NK-92 treated with Interleukin-12 subunit alpha and Interleukin-12 subunit beta, amount 100 ng/mL, for 24 hours (cell line): Measurements from ENCODE around the gene CORIN.
A peak's percentile ranks its signal among the peaks of the same experiment; 100 is the strongest.

Source experiments
- DNase-seq: peaks from one replicate; lab custom pipeline; 2025; lab: John Stamatoyannopoulos, UW

Gene CORIN

DNA sequence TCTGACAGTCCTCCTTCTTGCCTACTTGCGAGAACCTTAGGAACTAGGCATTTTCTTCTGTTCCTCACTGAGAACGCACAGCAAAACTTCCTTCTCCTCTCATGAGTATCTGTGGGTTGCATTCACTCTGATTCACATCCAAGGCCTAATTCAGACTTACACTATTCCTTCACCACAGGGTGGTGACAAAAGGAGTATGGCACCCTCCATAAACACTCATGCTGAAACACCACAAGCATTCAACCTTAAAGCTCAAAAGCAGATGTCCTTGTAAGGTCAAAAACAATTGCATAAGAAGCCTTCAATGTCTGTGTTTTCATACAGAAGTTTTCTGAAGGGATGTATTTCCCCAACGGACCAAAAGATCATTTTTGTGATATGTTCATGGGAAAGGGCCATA, 147.3 kb downstream of the CORIN start:
- no peak for DNase-seq

DNA sequence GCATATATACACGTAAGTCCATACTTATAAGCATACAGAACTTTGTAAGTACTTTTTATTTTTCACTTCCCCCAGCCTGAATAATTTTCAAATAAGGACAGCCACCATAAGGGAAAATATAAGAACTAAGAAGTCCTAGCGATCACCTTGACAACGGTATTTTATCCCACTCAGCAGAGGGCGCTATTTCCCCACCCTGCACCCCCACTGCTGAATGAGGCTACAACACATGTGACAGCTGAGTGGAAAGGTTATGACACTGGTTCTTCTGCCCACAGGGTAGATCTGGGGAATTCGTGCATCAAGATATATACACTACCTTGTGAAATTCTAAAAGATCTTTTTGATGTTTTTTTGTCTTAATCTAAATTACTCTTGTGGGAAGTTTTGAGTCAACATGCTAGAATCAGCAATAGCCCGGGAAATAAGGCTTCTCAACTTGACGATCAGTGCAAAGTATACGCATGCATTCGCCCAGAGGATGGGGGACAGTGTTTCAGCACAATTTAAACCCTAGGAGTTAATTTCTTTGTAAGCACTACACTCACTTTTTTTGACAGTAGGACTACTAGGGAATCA, 151.5 kb downstream of the CORIN start:
- peak; percentile 9 for DNase-seq

DNA sequence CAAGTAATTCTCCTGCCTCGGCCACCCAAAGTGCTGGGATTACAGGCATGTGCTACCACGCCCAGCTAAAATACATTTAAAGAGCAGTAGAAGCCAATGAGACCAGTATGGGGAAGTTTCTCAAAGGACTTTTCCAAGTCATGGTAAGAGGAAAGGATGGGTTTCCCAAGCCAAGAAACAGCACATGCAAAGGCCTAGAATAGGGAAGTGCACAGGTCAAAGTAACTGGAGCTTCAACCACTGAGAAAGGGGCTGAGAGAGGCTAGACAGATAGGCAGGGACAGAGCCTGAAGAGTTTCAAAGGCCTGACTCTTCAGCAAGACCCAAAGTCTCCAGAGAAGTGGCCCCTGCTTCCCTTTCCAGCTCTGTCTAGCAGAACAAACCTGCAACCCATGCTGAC, 162.1 kb downstream of the CORIN start:
- no peak for DNase-seq

DNA sequence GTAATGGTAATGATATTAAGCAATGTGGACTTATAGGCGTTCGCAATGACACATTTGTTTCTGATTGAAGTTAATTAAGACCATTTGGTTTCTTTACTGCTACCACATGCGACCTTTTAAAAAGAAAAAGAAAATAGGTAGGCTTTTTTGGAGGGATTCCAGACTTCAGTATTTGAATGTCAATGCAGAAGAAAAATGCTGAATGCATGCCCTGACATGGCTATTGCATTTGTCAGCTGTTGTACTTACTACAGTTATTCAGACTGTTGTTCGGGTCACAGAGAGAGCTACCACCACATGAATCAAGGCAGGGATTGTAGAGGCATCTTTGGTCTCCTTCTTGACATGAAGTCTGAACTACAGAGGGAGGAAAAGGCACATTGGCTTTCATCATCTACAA, 163.7 kb downstream of the CORIN start:
- no peak for DNase-seq

DNA sequence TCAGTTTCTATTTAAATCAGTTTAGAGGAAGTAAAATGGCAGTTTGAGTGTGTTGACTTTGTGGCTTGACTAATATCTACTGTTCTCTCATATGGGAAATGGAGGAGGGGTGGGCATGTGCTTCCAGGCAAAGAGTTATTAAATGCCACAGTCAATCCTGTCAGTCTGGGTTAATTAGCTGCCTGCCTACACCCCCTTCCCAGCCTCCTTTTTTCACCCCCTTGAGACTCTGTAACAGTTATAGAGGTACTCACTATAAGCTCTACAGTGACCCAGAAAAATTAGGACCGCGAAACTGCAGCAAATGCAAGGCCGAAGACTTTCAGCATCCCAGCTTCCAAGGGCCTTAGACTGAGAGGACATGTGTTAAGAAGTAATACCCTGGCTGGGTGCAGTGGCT, 165.2 kb downstream of the CORIN start:
- DNase-seq: no peak

DNA sequence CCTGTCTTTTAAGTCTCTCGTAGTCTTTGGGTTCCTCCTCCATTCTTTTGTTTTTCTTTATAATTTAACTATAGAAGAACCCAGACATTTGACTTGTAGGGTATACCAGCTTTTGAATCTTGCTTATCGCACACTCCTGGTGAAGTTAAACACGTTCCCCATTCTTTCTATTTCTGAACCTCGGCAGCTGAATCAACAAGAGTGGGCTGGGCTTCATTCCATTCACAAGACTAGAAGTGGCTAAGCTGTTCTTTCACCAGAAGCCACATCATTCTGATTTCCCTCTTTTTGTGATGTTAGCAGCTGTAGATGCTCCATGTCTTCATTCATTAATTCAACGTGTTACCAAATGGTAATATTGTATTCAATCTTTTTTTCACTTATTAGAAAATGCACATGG, 167.9 kb downstream of the CORIN start:
- no peak for DNase-seq

DNA sequence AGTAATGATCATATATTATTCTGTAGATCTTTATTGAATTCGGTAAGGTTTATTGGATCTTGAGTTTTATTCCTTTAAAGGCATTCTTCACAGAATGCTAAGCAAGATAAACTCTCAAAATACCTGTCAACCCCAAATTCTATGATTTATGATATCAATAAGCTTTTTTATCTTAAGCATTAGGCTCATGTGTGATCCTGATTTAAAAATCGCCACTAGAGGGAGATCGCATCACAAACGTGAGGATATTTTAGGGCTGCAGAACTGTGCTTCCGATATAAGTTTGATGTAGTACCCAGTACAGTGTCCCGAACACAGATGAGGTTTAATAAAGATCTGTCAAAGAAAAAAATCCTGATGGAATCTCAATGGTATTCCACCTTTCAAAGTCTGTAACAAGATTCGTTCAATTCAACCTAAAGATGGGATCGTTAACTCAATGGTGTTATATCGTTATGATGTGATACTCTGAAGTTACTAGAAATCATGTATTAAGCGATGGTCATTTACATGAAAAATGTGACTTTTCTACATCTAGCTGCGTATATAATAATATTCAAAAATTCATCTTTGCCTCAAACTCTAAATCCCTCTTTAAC, 169.0 kb downstream of the CORIN start:
- no peak for DNase-seq

DNA sequence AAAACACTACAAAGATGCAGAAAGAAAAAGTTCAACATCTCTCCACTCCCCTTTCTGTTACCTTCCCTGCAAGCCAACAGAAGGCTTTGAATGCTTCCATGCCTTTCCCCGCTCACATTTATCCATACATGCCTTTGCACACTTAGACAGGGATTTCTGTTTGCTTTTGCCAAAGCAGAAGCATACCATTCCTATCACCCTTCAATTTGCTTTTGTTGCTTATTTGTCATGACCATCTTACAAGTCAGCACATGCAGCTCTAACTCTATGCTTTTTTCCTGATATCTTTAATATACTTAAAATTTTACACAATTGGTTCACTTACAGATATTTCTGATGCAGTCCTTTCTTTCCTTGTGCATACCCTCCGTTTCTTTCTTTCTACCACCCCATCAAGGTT, 169.6 kb downstream of the CORIN start:
- no peak for DNase-seq

DNA sequence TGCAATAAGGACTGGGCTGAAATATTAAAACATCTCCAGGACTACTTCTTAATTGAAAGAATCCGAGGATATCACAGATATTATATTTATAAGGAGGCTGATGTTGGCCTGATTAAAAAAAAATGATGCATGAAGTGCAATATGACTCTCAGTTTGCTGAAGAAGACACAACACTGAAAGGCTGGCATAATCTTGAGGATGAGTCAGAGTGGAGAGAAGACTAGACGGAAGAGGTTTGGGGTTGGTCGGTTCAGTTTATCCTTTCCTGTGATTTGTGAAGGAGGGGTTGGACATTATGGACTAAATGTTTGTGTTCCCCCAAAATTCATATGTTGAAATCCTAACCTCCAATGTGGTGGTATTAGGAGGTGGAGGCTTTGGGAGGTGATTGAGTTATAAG, 170.3 kb downstream of the CORIN start:
- no peak for DNase-seq

DNA sequence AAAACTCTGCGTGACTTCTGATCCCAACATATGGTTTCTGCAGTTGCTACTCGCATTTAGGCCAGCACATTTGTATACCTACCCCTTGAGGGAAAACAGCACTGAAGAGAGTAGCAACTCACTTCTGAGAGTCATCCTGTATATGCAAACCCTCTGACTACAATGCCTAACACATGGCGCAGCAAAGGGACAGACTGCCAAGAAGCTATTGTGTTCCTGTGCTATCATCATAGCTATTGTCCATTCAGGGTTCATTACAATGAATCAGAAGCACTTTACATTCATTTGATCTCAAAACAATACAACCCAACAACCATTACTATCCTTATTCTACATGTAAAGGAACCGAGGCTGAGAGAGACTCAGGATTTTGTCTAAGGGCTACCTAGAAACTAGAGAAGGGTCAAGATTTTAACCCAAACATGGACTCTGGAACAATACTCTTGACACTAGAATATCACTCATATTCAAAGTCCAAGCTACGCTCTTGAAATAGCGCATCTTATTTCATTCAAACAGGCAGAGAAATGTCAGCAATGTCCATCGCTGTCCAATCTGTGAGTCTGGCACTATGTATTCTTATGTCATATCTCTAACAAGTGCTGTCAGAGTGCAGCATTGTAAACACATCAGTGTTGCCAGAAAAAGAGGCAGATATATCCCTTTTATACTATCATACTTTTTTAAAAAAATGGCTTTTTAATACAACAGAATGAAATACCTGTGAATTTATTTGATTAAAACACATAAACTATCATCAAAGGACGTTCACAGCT, 173.6 kb downstream of the CORIN start:
- no peak for DNase-seq

DNA sequence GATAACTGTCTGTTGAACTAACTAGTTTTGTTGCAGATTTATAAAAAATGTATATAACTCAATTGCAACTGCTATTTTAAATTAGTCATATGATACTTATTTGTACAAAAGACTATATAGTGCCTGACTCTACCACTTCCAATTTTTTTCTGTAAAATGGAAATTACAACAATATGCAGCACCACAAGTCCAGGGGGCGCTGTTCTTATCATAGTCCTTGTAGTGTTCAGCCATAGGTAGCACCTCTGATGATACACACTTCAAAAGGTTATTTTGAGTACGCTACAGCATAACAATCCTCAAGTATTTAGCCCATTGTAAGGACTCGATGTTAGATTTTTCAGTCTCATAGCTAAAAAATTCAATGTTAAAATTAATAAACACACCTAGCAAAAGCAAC, 174.9 kb downstream of the CORIN start:
- DNase-seq: no peak

DNA sequence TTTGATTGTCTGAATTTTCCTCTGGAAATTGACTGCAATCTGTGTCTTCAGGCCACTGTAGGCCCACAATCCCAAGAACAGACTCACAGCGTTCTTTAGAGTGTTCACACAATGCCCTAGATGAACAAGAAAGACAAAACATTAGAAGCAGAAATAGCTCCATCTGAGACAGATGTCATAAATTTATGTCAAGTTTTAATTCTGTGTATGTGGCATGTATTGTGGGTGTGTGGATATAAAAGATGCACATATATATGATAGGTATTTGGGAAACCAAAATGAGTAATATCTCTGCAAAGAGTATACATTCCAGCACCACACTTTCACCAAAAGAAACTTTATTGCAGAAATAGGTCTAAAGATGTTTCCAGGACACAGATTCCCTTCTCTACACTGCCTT, 176.1 kb downstream of the CORIN start:
- DNase-seq: no peak

DNA sequence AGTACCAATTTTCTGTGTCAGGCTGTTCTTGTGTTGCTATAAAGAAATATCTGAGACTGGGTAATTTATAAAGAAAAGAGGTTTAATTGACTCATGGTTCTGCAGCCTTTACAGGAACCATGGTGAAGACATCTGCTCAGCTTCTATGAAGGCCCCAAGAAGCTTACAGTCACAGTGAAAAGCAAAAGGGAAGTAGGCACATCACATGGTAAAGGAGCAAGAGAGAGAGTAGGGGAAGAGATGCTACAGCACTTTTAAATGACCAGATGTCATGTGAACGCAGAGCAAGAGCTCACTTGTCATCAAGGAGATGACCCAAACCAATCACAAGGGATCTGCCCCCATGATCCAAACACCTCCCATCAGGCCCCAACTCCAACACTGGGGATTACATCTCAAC, 178.5 kb downstream of the CORIN start:
- no peak for DNase-seq

DNA sequence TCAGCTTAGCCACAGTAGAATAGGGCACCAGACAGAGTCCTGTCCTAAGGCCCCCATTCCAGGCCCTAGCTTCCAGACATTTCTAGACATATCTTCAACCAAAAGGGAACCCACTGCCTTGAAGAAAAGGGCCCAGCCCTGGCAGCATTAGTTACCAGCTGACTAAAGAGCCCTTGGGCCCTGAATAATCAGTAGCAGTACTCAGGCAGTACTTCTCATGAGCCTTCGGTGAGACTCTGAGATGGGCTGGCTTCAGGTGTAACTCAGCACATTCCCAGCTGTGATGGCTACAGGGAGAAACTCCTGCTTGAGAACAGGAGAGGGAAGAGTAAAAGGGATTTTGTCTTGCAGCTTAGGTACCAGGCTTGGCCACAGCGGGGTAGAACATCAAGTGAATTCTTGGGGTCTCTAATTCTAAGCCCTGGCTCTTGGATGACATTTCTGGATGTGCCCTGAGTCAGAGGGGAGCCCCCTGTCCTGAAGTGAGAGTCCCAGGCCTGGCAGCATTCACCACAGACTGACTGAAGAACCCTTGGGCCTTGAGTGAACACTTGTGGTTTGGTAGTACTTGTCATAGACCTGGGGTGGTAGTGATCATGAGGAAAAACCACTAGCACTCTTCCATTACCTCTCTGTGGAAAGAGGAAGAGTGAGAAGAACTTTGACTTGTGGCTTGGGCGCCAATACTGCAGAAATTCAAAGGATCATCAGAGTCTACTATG, 182.7 kb downstream of the CORIN start:
- no peak for DNase-seq

DNA sequence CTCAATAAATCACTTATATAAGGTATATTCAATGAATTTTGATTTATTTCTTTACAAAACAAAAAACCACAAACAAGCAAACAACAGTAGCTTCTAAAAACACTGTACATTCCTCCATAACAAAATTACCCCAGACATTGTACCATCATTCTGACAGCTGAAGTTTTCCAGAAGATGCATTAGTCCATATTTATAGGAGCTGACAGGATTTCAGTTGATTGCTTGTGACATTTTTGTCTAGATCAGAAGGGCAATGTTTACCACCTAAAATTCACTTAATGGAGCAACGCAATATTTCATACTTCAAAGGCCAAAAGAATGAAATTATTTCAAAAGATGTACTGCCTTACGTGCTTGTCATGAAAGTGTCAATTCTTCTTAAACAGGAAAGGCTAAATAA, 185.8 kb downstream of the CORIN start:
- DNase-seq: no peak

DNA sequence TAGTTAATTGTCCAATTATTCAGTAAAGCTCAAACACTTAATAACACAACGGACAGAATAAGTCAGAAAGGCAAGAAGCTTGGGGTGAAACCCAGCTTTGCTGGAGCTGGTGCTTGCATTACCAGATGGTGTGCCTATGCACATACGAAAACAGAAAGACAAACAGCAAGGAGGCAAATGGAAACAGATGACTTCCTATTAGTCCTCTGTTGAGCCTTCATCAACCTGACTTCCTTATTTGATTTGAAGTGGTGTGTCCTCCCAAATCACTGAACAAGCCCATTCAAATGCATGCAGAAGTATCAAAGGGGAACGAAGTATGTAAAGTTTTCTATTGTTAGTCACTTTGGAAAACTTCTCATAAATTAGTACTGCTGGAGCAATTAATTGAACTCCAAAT, 186.6 kb downstream of the CORIN start:
- DNase-seq: no peak

DNA sequence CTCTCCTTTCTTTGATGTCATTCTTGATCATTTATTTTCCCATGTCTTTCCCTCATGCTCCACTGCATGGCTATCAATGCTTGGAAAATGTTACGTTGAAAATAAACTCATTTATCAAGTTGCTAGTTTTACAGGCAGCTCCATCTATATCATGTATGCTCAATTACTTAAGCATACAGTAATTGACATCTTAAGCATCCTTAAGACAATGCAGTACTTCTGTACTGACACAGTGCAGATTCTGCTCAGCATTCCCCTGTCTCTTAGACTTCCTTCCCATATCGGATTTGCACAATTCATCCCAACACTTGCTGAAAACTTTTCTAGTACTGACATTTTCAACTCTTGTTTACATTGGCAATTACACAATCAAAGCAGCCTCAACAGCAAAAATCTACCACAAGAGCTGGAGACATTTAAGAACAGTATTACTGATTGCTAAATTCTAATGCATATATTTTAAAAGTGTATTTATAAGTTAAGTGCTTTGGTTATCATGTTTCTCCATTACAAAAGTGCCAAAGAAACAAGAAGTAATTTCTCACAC, 187.2 kb downstream of the CORIN start:
- DNase-seq: no peak

DNA sequence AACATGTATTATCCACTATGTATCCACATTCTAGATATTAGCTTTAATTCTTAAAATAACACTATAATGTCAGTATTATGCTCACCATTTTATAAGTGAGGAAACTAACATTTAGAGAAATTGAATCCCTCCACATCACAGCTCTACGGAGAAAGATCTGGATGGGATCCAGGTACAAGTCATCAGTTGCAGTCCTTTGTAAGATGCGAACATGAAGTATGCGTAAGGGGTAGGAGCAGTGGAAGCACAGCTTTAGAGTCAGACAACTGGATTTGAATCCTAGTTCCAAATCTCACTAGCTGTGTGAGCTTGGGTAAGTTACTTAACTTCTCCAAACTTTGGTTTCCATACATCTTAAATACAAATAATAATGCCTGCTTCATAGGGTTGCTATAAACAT, 190.3 kb downstream of the CORIN start:
- DNase-seq: no peak

DNA sequence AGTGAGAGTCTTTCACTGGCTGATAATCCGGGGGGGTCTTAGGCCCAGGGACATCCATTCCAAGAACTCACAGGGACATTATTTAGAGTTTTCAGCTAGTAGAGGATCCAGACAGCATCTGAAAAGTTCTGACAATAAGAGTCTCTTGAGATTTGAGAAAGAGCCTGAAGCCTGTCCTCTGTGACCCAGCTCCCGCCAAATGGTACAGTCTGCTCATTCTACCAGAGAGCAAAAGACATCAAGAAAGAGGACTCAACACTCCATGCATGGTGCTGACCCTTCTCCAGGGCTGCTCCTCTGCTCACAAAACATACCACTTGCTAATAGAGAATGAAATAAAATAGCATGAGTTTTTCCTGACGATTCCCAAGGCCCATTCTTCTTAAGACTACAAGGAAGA, 190.8 kb downstream of the CORIN start:
- no peak for DNase-seq

DNA sequence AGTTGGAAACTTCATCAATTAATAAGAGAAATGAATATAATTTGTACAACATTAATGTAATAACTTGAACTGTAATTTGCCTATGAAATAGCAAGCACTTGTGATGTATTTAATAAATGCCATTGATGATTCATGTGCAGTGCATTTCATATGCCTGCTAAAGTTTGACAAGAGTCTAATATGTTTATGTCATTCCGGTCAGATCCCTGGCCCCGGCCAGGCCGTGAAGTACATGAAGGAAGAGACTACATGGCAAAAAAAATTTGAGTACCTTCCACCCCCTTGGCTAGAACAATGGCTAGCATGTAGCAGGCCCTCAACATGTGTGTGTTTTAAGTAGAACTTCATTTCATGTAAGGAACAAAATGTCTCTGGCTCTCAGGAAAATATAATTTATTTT, 191.5 kb downstream of the CORIN start:
- DNase-seq: no peak

DNA sequence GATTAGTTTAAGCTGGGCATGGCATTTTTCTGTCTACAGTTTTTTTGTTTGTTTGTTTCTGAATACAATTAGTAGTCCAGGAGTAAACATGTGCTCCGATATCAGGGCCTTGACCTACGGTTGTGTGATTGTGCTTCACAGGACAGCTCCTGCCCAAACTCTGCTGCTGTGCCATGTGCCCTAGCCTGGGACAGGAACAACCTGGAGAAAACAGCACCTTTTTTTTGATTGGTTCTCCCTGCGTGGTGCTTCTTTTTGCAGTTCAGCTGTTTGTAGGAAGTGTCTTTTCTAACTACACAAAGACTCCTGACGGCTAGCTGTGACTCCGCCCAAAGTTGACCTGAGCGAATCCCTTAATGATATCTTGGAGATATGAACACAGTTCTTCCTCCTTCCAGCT, 194.0 kb downstream of the CORIN start:
- DNase-seq: no peak

DNA sequence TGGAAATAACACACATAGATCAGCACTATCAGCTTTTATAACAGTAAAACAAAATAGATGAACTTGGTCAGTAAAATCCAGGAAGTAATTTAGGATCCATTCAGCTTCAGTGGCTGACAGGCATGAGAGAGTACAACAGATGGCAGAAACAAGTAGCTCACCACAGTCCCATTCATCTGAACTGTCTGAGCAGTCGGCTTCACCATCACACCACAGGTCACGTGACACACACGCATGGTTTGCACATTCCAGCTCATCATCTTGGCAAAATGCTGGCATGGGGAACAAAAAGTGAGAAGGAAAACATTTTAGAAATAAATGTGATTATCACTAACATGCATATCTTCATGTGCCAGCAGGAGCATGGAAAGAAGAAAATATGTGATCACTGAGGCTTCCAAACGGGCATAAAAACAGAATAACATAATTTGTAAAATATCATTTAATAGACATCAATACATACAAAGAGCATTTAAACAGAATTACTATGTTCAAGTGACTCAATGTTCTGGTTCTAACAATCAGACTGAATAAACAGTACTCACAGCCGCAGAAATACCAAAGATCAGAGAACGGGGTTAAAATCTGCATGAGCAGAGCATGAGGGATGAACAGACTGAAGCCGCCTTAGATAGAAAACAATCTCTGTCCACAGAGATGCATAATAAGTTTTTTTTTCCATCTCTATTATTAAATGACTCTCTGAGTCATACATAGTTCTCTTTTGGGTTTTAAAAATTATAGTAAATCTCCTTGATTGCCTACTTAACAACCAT, 194.7 kb downstream of the CORIN start:
- DNase-seq: no peak
